Measurements from ENCODE around the gene TECPR1. TPM values are rescaled to one million over a fixed set of nuclear protein-coding genes. Genes with fewer than 3 reads are reported as not detected.

The TECPR1 gene
- total RNA-seq, 4 donors from 2014 or later: 16.0 to 59.6 (median 33.9) TPM

GRCh38 chr7:98227939-98228338, 24.1 kb downstream of the TECPR1 start:
- peaks cover 0 to 4% of the 10 kb centered on the region in 2 donors for H3K4me1 ChIP-seq
- H3K27me3 ChIP-seq: no peaks in the 10 kb centered on the region
- no peak overlapping the region for H3K27ac ChIP-seq
- no peak for TF ChIP-seq CTCF (IDR thresholded peaks at IDR 0.05 in 4 of 5, conservative IDR thresholded peaks at IDR 0.05 in 1 of 5)
- intact Hi-C loops (cut with DNase I; ENCODE audit: low total_unique reads): no loop called here
- no peak for ATAC-seq
- H3K36me3 ChIP-seq: peaks cover 0 to 38% of the 10 kb centered on the region in 2 donors
- in situ Hi-C loops (cut with MboI; ENCODE audit: low sequenced_read_pairs in 4 of 4): loop anchor here in 1 of 4 donors (25.0 kb wide), 1 partner anchor 116 kb away; the partner anchor contains the start of gene LMTK2
- H3K9me3 ChIP-seq: no peaks in the 10 kb centered on the region
- no peak for DNase-seq
- no peak overlapping the region for H3K4me3 ChIP-seq

GRCh38 chr7:98225913-98226614, 26.0 kb downstream of the TECPR1 start:
- ATAC-seq (no peak), DNase-seq (no peak)
- Histone ChIP-seq H3K4me3 (no peak overlapping the region), H3K36me3 (peaks cover 0 to 43% of the 10 kb centered on the region in 2 donors), H3K27ac (no peak overlapping the region), H3K4me1 (peaks cover 0 to 4% of the 10 kb centered on the region in 2 donors), H3K9me3 (no peaks in the 10 kb centered on the region), H3K27me3 (no peaks in the 10 kb centered on the region)
- intact Hi-C loops (cut with DNase I; ENCODE audit: low total_unique reads): no loop called here
- TF ChIP-seq POLR2A (IDR thresholded peaks at IDR 0.05): no peak
- in situ Hi-C loops (cut with MboI; ENCODE audit: low sequenced_read_pairs in 4 of 4): loop anchor here in 1 of 4 donors (25.0 kb wide), 1 partner anchor 114 kb away; the partner anchor contains the start of gene LMTK2

GRCh38 chr7:98224701-98225181, 27.3 kb downstream of the TECPR1 start:
- ATAC-seq: no peak
- Histone ChIP-seq H3K27me3 (no peaks in the 10 kb centered on the region), H3K36me3 (peaks cover 0 to 49% of the 10 kb centered on the region in 2 donors), H3K4me3 (no peak overlapping the region), H3K4me1 (peaks cover 0 to 4% of the 10 kb centered on the region in 2 donors), H3K9me3 (no peaks in the 10 kb centered on the region), H3K27ac (no peak overlapping the region)
- DNase-seq: no peak
- TF ChIP-seq POLR2A (IDR thresholded peaks at IDR 0.05) (no peak), CTCF (IDR thresholded peaks at IDR 0.05 in 4 of 5, conservative IDR thresholded peaks at IDR 0.05 in 1 of 5) (no peak)
- intact Hi-C loops (cut with DNase I; ENCODE audit: low total_unique reads) (no loop called here), in situ Hi-C loops (cut with MboI; ENCODE audit: low sequenced_read_pairs in 4 of 4) (loop anchor here in 1 of 4 donors (25.0 kb wide), 1 partner anchor 112 kb away; the partner anchor contains the start of gene LMTK2)

GRCh38 chr7:98223898-98224700, 27.9 kb downstream of the TECPR1 start:
- in situ Hi-C loops (cut with MboI; ENCODE audit: low sequenced_read_pairs in 4 of 4): no loop called here
- Histone ChIP-seq H3K27me3 (no peaks in the 10 kb centered on the region), H3K4me3 (no peak overlapping the region), H3K4me1 (peaks cover 0 to under 1% of the 10 kb centered on the region in 2 donors), H3K9me3 (no peaks in the 10 kb centered on the region), H3K36me3 (peaks cover 0 to 49% of the 10 kb centered on the region in 2 donors), H3K27ac (no peak overlapping the region)
- DNase-seq (no peak), ATAC-seq (no peak)
- TF ChIP-seq CTCF (IDR thresholded peaks at IDR 0.05 in 4 of 5, conservative IDR thresholded peaks at IDR 0.05 in 1 of 5): no peak
- no peak for TF ChIP-seq POLR2A (IDR thresholded peaks at IDR 0.05)
- intact Hi-C loops (cut with DNase I; ENCODE audit: low total_unique reads): no loop called here

- intact Hi-C loops (cut with DNase I; ENCODE audit: low total_unique reads): no loop called here
- DNase-seq (no peak), ATAC-seq (no peak)
- in situ Hi-C loops (cut with MboI; ENCODE audit: low sequenced_read_pairs in 4 of 4): no loop called here
- Histone ChIP-seq H3K27me3 (no peaks in the 10 kb centered on the region), H3K9me3 (no peaks in the 10 kb centered on the region), H3K4me1 (no peaks in the 10 kb centered on the region), H3K36me3 (peaks cover 0 to 49% of the 10 kb centered on the region in 2 donors), H3K4me3 (no peak overlapping the region), H3K27ac (no peak overlapping the region)
- TF ChIP-seq POLR2A (IDR thresholded peaks at IDR 0.05) (no peak), CTCF (IDR thresholded peaks at IDR 0.05 in 4 of 5, conservative IDR thresholded peaks at IDR 0.05 in 1 of 5) (no peak)
Measured at GRCh38 chr7:98223351-98223897, 28.6 kb downstream of the TECPR1 start.
